Astrocyte of the spinal cord (primary cell): ENCODE measurements around the gene MYOZ3.
A peak's percentile ranks its signal among the peaks of the same experiment; 100 is the strongest.

Experiments
- DNase-seq: peaks from one replicate; pipeline ENCODE4 v3.0.0; 2011; ENCODE audit warnings: low read depth, low spot score
- H3K4me3 ChIP-seq: 2 replicates; pipeline ENCODE4 v1.5.1; 2011; ENCODE audit warnings: low read depth, mild to moderate bottlenecking, low read length, moderate library complexity
- CTCF ChIP-seq: IDR thresholded peaks from 2 replicates; pipeline ENCODE4 v1.5.1; 2012; ENCODE audit warnings: low read depth, mild to moderate bottlenecking, low read length, inconsistent platforms
- in situ Hi-C: cut with HindIII; loops from 2 replicates; pipeline ENCODE4 v1.10.0; 2017; ENCODE audit warnings: low sequenced_read_pairs

The MYOZ3 gene

GRCh38 chr5:150616024-150616470, 45.0 kb upstream of the MYOZ3 start:
- no peak overlapping the region for H3K4me3 ChIP-seq
- in situ Hi-C loops = no loop called here
- TF ChIP-seq CTCF = no peak
- no peak for DNase-seq

- H3K4me3 ChIP-seq = no peak overlapping the region
- in situ Hi-C loops = no loop called here
- DNase-seq = no peak
- TF ChIP-seq CTCF = no peak
Measured at GRCh38 chr5:150616506-150616905, 44.5 kb upstream of the MYOZ3 start.

- in situ Hi-C loops = no loop called here
- no peak overlapping the region for H3K4me3 ChIP-seq
- no peak for DNase-seq
- no peak for TF ChIP-seq CTCF
Measured at GRCh38 chr5:150618163-150618562, 42.9 kb upstream of the MYOZ3 start.

GRCh38 chr5:150618588-150619281, 42.3 kb upstream of the MYOZ3 start:
- in situ Hi-C loops = no loop called here
- DNase-seq = no peak
- no peak overlapping the region for H3K4me3 ChIP-seq
- TF ChIP-seq CTCF = no peak

GRCh38 chr5:150619359-150620230, 41.5 kb upstream of the MYOZ3 start:
- in situ Hi-C loops = no loop called here
- DNase-seq = peak; percentile 36
- no peak for TF ChIP-seq CTCF
- no peak overlapping the region for H3K4me3 ChIP-seq

- H3K4me3 ChIP-seq = no peak overlapping the region
- TF ChIP-seq CTCF = no peak
- in situ Hi-C loops = no loop called here
- DNase-seq = no peak
Measured at GRCh38 chr5:150621301-150621700, 39.8 kb upstream of the MYOZ3 start.
